Activated T-helper 17 cell treated with anti-CD3 and anti-CD28 coated beads, Interleukin-2, amount 50 U/mL, for 72 hours (primary cell): ENCODE measurements around the gene LRFN3. TPM values are rescaled to one million over a fixed set of nuclear protein-coding genes. Genes with fewer than 3 reads are reported as not detected.

Experiments
- ATAC-seq: fragments of 150-1000 bp; cut with Tn5 transposase; replicated peaks from 2 replicates; pipeline ENCODE4 v1.10.0; 2021; ENCODE audit warnings: mild to moderate bottlenecking, moderate library complexity
- H3K27ac Mint-ChIP-seq: one replicate; pipeline ENCODE4 v1.8.0; 2022; ENCODE audit warnings: mixed read lengths
- H3K27me3 Mint-ChIP-seq: one replicate; pipeline ENCODE4 v1.8.0; 2022; ENCODE audit warnings: mixed read lengths
- H3K36me3 Mint-ChIP-seq: one replicate; pipeline ENCODE4 v1.8.0; 2022; ENCODE audit warnings: low read depth, mild to moderate bottlenecking, mixed read lengths
- H3K4me1 Mint-ChIP-seq: one replicate; pipeline ENCODE4 v1.8.0; 2022; ENCODE audit warnings: mixed read lengths
- H3K4me3 Mint-ChIP-seq: one replicate; pipeline ENCODE4 v1.8.0; 2022; ENCODE audit warnings: mild to moderate bottlenecking, mixed read lengths
- H3K9me3 Mint-ChIP-seq: one replicate; pipeline ENCODE4 v1.8.0; 2022; ENCODE audit warnings: mixed read lengths
- total RNA-seq, 2 donors: library from RNA; stranded (reverse); gene quantifications; one replicate each; pipeline ENCODE4 v1.2.3, GENCODE V29; 2022

Gene LRFN3
- total RNA-seq, 2 donors from 2014 or later = 9.8 to 15.1 TPM

DNA sequence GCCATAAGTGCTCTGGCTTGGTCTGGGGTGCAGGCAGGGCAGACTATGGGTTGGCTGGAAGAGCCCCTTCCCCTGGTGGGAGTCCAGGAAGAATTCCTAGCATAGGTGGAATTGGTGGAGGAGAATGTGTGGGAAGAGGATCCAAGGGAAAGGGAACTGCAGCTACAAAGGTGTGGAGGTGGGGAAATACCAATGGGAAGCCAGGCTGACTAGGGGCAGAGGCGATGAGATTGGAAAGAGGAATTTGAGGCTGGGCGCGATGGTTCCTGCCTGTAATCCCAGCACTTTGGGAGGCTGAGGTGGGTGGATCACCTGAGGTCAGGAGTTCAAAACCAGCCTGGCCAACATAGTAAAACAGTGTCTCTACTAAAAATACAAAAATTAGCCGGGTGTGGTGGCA lies 54.0 kb downstream of the LRFN3 start:
- H3K27me3 Mint-ChIP-seq = peaks cover 12% of the 10 kb centered on the region

DNA sequence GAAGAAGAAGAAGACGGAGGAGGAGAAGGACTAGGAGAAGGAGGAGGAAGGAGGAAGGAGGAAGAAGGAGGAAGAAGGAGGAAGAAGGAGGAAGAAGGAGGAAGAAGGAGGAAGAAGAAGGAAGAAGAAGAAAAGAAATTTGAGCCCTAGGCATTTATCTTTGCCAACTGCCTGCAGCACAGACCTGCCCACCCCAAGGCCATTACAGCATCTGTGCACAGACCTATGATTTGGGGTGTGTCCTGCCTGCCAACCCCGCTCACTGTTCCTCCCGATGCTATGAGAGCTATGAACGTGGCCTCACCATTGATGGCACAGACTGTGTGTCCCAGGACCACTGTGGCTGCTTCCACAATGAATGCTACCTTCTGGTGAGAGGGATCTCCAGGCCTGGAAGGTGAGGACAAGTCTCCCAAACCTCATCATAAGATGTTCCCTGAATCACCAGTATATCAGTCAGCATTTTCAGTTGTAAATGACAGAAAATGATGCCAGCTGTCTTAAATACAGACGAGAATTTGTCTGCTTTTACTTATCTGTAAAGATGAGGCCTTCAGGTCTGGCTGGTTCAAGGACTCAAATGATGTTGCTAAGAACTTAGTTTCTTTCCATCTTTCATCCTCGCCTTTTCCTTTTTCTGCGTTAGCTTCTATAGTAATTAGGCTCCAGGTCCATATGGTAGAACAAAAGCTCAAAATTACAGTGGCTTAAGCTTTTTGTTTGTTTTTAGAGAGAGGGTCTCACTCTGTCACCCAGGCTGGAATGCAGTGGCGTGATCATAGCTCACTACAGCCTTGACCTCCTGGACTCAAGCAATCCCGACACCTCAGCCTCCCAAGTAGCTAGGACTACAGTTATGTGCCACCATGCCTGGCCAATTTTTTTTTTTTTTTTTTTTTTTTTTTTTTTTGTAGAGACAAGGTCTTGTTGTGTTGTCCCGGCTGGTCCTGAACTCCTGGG lies 54.9 kb downstream of the LRFN3 start:
- peaks cover 4% of the 10 kb centered on the region for H3K27me3 Mint-ChIP-seq

More for the DNA sequence above, 54.0 kb downstream of the LRFN3 start:
- Mint-ChIP-seq H3K9me3 (no peaks in the 10 kb centered on the region), H3K36me3 (no peaks in the 10 kb centered on the region), H3K4me1 (no peaks in the 10 kb centered on the region), H3K27ac (peak overlapping the region; percentile 73), H3K4me3 (no peak overlapping the region)
- no peak for ATAC-seq

DNA sequence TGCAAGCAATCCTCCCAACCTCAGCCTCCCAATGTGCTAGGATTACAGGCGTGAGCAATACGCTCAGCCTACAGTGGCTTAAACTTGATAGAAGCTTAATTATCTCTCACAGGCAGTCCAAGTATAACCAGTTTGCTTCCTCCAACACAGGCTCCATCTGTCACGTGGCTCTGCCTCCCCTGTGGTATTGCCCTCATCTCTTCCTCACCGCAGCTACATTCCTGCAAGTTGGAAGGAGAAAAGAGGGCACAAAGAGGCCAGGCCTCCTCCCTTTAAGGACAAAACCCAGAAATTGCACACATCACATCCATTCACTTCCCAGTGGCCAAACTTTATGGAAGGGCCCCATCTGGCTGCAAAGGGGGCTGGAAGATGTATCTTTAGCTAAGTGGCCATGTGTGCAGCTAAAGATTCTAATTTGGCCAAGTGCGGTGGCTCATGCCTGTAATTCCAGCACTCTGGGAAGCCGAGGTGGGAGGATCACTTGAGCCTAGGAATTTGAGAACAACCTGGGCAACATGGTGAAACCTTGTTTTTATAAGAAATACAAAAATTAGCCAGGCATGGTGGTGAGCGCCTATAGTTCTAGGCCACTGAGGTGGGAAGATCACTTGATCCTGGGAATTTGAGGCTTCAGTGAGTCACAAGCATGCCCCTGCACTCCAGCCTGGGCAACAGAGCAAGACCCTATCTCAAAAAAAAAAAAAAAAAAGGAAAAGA lies 55.7 kb downstream of the LRFN3 start:
- Mint-ChIP-seq H3K27ac (no peak overlapping the region), H3K36me3 (peaks cover 8% of the 10 kb centered on the region), H3K27me3 (no peaks in the 10 kb centered on the region), H3K4me3 (no peak overlapping the region), H3K9me3 (no peaks in the 10 kb centered on the region), H3K4me1 (peaks cover 9% of the 10 kb centered on the region)
- ATAC-seq = no peak

More for the DNA sequence above, 54.9 kb downstream of the LRFN3 start:
- Mint-ChIP-seq H3K4me3 (no peak overlapping the region), H3K27ac (peak overlapping the region; percentile 73), H3K9me3 (no peaks in the 10 kb centered on the region), H3K4me1 (peaks cover under 1% of the 10 kb centered on the region), H3K36me3 (no peaks in the 10 kb centered on the region)
- ATAC-seq = no peak

DNA sequence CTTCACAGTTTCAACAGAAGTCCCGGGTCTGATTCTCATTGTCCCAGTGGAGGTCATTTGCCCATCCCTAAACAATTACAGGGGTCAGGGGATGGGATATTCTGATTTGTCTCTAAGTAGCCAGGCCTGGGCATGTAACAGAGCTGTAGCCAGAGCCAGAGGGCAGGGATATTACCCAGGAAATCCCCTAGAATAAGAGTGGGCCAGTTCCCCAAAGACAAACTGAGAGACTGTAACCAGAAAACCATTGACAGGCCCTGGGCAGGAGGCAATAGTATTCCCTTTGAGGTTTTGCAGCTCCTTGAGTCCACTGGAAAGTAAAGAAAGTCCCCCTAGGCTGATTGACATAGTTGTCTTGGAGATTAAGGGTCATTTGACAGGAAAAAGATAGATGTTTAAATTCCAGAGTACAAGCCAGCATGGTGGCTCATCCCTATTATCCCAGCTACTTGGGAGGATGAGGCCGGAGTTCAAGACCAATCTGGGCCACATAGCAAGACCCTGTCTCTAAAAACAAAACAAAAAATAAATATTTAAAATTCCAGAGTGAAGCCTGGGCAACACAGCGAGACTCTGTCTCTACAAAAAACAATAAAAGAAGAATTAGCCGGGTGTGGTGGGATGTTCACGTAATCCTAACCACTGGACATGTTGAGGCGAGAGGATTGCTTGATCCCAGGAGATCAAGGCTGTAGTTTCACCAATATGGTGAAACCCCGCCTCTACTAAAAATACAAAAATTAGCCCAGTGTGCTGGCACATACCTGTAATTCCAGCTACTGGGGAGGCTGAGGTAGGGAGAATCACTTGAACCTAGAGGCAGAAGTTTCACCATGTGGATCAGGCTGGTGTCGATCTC lies 57.0 kb downstream of the LRFN3 start:
- Mint-ChIP-seq H3K27ac (no peak overlapping the region), H3K4me1 (peaks cover 13% of the 10 kb centered on the region), H3K9me3 (no peaks in the 10 kb centered on the region), H3K36me3 (peaks cover 21% of the 10 kb centered on the region), H3K27me3 (no peaks in the 10 kb centered on the region), H3K4me3 (no peak overlapping the region)
- no peak for ATAC-seq

DNA sequence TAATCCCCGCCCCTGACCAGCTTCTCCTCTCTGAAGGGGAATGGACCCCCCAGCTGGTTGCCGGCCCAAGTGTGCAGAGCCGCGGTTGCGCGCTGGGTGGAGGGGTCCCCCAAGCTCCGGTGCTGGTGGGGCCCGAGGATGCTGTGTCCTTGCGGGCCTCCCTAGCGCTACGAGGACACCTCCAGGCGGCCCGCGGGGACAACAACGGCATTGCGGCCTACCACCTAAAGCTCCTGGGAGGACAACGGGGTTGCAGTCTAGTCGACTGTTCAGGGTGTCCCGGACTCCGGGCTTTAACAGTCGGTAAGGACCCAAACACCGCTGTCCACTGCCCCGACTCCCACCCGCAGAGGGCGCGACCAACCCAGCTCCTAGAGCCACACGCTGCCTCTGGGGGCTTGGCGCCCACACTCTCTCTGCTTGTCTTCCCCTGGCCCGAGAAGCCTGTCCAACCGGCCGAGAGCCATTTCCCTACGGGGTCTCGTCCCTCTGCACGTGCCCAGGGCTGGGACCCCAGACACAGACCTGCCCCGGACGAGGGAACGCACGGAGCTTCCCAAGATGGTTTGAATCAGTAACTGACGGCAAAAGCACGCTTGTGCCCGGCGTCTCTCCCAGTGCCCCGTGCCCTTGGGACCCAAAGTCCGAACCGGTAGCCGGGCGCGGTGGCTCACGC lies 57.9 kb downstream of the LRFN3 start:
- Mint-ChIP-seq H3K9me3 (no peaks in the 10 kb centered on the region), H3K27ac (no peak overlapping the region), H3K36me3 (peaks cover 30% of the 10 kb centered on the region), H3K4me1 (peaks cover 13% of the 10 kb centered on the region), H3K27me3 (no peaks in the 10 kb centered on the region), H3K4me3 (peak overlapping the region; percentile 94)
- no peak for ATAC-seq

Other genes starting within 250 kb of the LRFN3 start
- gene ZBTB32, start 231.8 kb upstream of the LRFN3 start, total RNA-seq = 100 to 1,000 TPM; 138 to 217 TPM
- 100 to 1,000 TPM in 1 of 2 donors, 10 to 100 TPM in 1; 67.4 to 117 TPM for gene KMT2B, start 218.4 kb upstream of the LRFN3 start, total RNA-seq
- gene IGFLR1, start 193.9 kb upstream of the LRFN3 start, total RNA-seq = 100 to 1,000 TPM in 1 of 2 donors, 10 to 100 TPM in 1; 42.3 to 153 TPM
- 10 to 100 TPM; 17.8 to 21.6 TPM for gene U2AF1L4, start 191.0 kb upstream of the LRFN3 start, total RNA-seq
- 10 to 100 TPM; 34.0 to 51.2 TPM for gene PSENEN, start 190.7 kb upstream of the LRFN3 start, total RNA-seq
- 10 to 100 TPM; 11.0 to 20.1 TPM for gene LIN37, start 187.8 kb upstream of the LRFN3 start, total RNA-seq
- not detected for gene HSPB6, start 179.3 kb upstream of the LRFN3 start, total RNA-seq
- gene PROSER3, start 178.2 kb upstream of the LRFN3 start, total RNA-seq = 10 to 100 TPM; 28.4 to 31.2 TPM
- gene ARHGAP33, start 160.8 kb upstream of the LRFN3 start, total RNA-seq = 10 to 100 TPM; 40.3 to 71.7 TPM
- under 1 TPM in 1 of 2 donors, not detected in 1; 0.13 TPM for gene PRODH2, start 123.5 kb upstream of the LRFN3 start, total RNA-seq
- gene NPHS1, start 83.9 kb upstream of the LRFN3 start, total RNA-seq = under 1 TPM in 1 of 2 donors, not detected in 1; 0.05 TPM
- gene KIRREL2, start 79.5 kb upstream of the LRFN3 start, total RNA-seq = 1 to 10 TPM; 1.0 to 1.4 TPM
- 1 to 10 TPM; 2.3 to 2.6 TPM for gene APLP1, start 67.8 kb upstream of the LRFN3 start, total RNA-seq
- gene NFKBID, start 35.8 kb upstream of the LRFN3 start, total RNA-seq = 100 to 1,000 TPM in 1 of 2 donors, 10 to 100 TPM in 1; 35.8 to 113 TPM
- gene HCST, start 33.8 kb upstream of the LRFN3 start, total RNA-seq = 10 to 100 TPM; 45.5 to 47.6 TPM
- not detected for gene TYROBP, start 28.1 kb upstream of the LRFN3 start, total RNA-seq
- gene SDHAF1, start 58.8 kb downstream of the LRFN3 start, total RNA-seq = 10 to 100 TPM; 17.5 to 26.0 TPM
- 1 to 10 TPM; 1.5 to 3.9 TPM for gene SYNE4, start 72.4 kb downstream of the LRFN3 start, total RNA-seq
- 10 to 100 TPM; 39.1 to 69.6 TPM for gene ALKBH6, start 77.8 kb downstream of the LRFN3 start, total RNA-seq
- gene CLIP3, start 96.5 kb downstream of the LRFN3 start, total RNA-seq = 1 to 10 TPM in 1 of 2 donors, under 1 TPM in 1; 0.89 to 7.1 TPM
- 1 to 10 TPM; 2.3 to 7.9 TPM for gene THAP8, start 117.9 kb downstream of the LRFN3 start, total RNA-seq
- gene WDR62, start 118.5 kb downstream of the LRFN3 start, total RNA-seq = 10 to 100 TPM; 19.3 to 33.2 TPM
- gene OVOL3, start 174.8 kb downstream of the LRFN3 start, total RNA-seq = not detected
- 10 to 100 TPM; 32.4 to 58.0 TPM for gene POLR2I, start 178.5 kb downstream of the LRFN3 start, total RNA-seq
- 100 to 1,000 TPM; 105 to 162 TPM for gene TBCB, start 179.1 kb downstream of the LRFN3 start, total RNA-seq
- 100 to 1,000 TPM; 259 to 374 TPM for gene CAPNS1, start 203.7 kb downstream of the LRFN3 start, total RNA-seq
- gene COX7A1, start 216.1 kb downstream of the LRFN3 start, total RNA-seq = not detected